GM12878 (cell line): ENCODE data around the gene BCL2. TPM values are rescaled to one million over a fixed set of nuclear protein-coding genes. Genes with fewer than 3 reads are reported as not detected.

ENCODE experiments used
- ATAC-seq: fragments of 200-7000 bp; cut with Tn5 transposase; 3 replicates; pipeline ENCODE4 v1.9.1; 2020; ENCODE audit warnings: mild to moderate bottlenecking, moderate library complexity
- BruUV-seq: library from RNA; stranded (reverse); fragments of 400-500 nt; replicated peaks from 2 replicates; lab custom pipeline; 2021; lab: Mats Ljungman, UMichigan
- CTCF ChIA-PET: fragments of 300-600 bp; sonication (Branson Sonifier 250); formaldehyde crosslinking; extraction: SDS; loops from one replicate; lab custom pipeline; 2021; ENCODE audit warnings: inconsistent platforms; lab: Yijun Ruan, JAX
- POLR2A ChIA-PET: fragments of 350-600 bp; formaldehyde crosslinking; extraction: SDS; loops from one replicate; lab custom pipeline; 2021; ENCODE audit warnings: inconsistent platforms; lab: Charles Lee
- RAD21 ChIA-PET: fragments of 300-600 bp; sonication (Branson Sonifier 250); formaldehyde crosslinking; loops from one replicate; lab custom pipeline; 2023; ENCODE audit warnings: antibody characterized with exemption; ENCODE audit not compliant: unreplicated experiment; lab: Charles Lee
- SMC1A ChIA-PET: fragments of 300-600 bp; sonication (Branson Sonifier 250); formaldehyde crosslinking; loops from one replicate; lab custom pipeline; 2023; ENCODE audit not compliant: unreplicated experiment, uncharacterized antibody; lab: Charles Lee
- DNase-seq: peaks from one replicate; pipeline ENCODE4 v3.0.0-alpha.2; 2011; ENCODE audit warnings: low read depth, low spot score
- FAIRE-seq: peaks from 3 replicates; lab custom pipeline; 2011; peaks lifted over from hg19 to GRCh38; lab: Jason Lieb, UNC
- H2AFZ ChIP-seq: 2 replicates; pipeline ENCODE4 v1.6.0; 2011; ENCODE audit warnings: low read depth, low read length, control low read depth; ENCODE audit not compliant: control insufficient read depth
- H3K27ac ChIP-seq: 2 replicates; pipeline ENCODE4 v1.5.1; 2011; ENCODE audit warnings: control low read depth; ENCODE audit not compliant: control insufficient read depth, insufficient read depth
- H3K27me3 ChIP-seq, 2 experiments: replicated peaks in 1 of 2; 2 replicates each; pipeline versions ENCODE4 v1.6.0 to v1.6.1; 2011; ENCODE audit warnings: low read length in 1 of 2; ENCODE audit not compliant: control insufficient read depth in 2 of 2, insufficient read depth in 2 of 2
- H3K36me3 ChIP-seq, 2 experiments: 2 replicates each; pipeline ENCODE4 v1.5.1; 2011; ENCODE audit warnings: low read length in 1 of 2; ENCODE audit not compliant: control insufficient read depth in 2 of 2, insufficient read depth in 2 of 2
- H3K4me1 ChIP-seq: 2 replicates; pipeline ENCODE4 v1.6.1; 2011; ENCODE audit warnings: mild to moderate bottlenecking, low read length, moderate library complexity, mixed read lengths; ENCODE audit not compliant: control insufficient read depth, insufficient read depth
- H3K4me2 ChIP-seq: 2 replicates; pipeline ENCODE4 v1.6.0; 2011; ENCODE audit warnings: control low read depth; ENCODE audit not compliant: control insufficient read depth, insufficient read depth
- H3K4me3 ChIP-seq: fragments of 200-600 bp; sonication (generic); 2 replicates; pipeline ENCODE4 v1.5.1; 2016
- H3K79me2 ChIP-seq: 2 replicates; pipeline ENCODE4 v1.6.0; 2011; ENCODE audit warnings: low read length; ENCODE audit not compliant: control insufficient read depth, insufficient read depth
- H3K9ac ChIP-seq: 2 replicates; pipeline ENCODE4 v1.8.0; 2011; ENCODE audit warnings: low read length, control low read depth, mixed read lengths; ENCODE audit not compliant: control insufficient read depth, insufficient read depth
- H3K9me3 ChIP-seq: replicated peaks from 3 replicates; pipeline ENCODE4 v1.5.1; 2011; ENCODE audit warnings: mild to moderate bottlenecking, low read length; ENCODE audit not compliant: control insufficient read depth, insufficient read depth
- H4K20me1 ChIP-seq: 2 replicates; pipeline ENCODE4 v1.6.0; 2011; ENCODE audit not compliant: control insufficient read depth, insufficient read depth
- ASH2L ChIP-seq: fragments of 300-600, 200-600 bp; sonication (generic); IDR thresholded peaks from 2 replicates; pipeline ENCODE4 v1.6.1; 2017; ENCODE audit warnings: low read depth, mild to moderate bottlenecking, borderline replicate concordance
- CBX3 ChIP-seq: fragments of 200-600 bp; sonication (generic); IDR thresholded peaks from 2 replicates; pipeline ENCODE4 v1.6.1; 2016; ENCODE audit warnings: low read depth, borderline replicate concordance
- E4F1 ChIP-seq: fragments of 450-650 bp; IDR thresholded peaks from 2 replicates; pipeline ENCODE4 v1.6.1; 2018; ENCODE audit warnings: borderline replicate concordance, mild to moderate bottlenecking; ENCODE audit not compliant: partially characterized antibody
- EGR1 ChIP-seq, 2 experiments: IDR thresholded peaks; 1 replicate in 1 of 2; 2 replicates in 1 of 2; pipeline ENCODE4 v1.6.1; 2011 to 2012; ENCODE audit warnings: low read depth in 2 of 2, low read length in 2 of 2, borderline replicate concordance in 1 of 2, mild to moderate bottlenecking in 1 of 2, moderate library complexity in 1 of 2
- FOXK2 ChIP-seq: fragments of 450-650 bp; IDR thresholded peaks from 2 replicates; pipeline ENCODE4 v1.6.1; 2017; ENCODE audit warnings: mild to moderate bottlenecking, moderate library complexity
- HCFC1 ChIP-seq: fragments of 150-350 bp; IDR thresholded peaks from 2 replicates; pipeline ENCODE4 v1.6.1; 2014; ENCODE audit warnings: low read length
- IRF5 ChIP-seq: fragments of 450-650 bp; IDR thresholded peaks from 2 replicates; pipeline ENCODE4 v1.6.1; 2017; ENCODE audit warnings: borderline replicate concordance
- JUNB ChIP-seq: IDR thresholded peaks from 2 replicates; pipeline ENCODE4 v1.6.1; 2016; ENCODE audit warnings: antibody characterized with exemption, mild to moderate bottlenecking
- MXI1 ChIP-seq: fragments of 150-350 bp; IDR thresholded peaks from 2 replicates; pipeline ENCODE4 v1.6.1; 2011; ENCODE audit warnings: low read depth, mild to moderate bottlenecking, inconsistent platforms, low read length, improper control_type of control experiment
- MYC ChIP-seq: IDR thresholded peaks from 2 replicates; pipeline ENCODE4 v1.6.1; 2011; ENCODE audit warnings: mild to moderate bottlenecking, low read length, moderate library complexity, inconsistent platforms; ENCODE audit not compliant: insufficient read depth, insufficient replicate concordance, insufficient read length, severe bottlenecking
- NFYB ChIP-seq: IDR thresholded peaks from 2 replicates; pipeline ENCODE4 v1.6.1; 2011; ENCODE audit warnings: low read depth, mild to moderate bottlenecking, low read length, improper control_type of control experiment, moderate library complexity; ENCODE audit not compliant: insufficient read depth
- RAD21 ChIP-seq: IDR thresholded peaks from 2 replicates; pipeline ENCODE4 v1.6.1; 2011; ENCODE audit warnings: mild to moderate bottlenecking, low read depth, low read length, moderate library complexity; ENCODE audit not compliant: insufficient read depth
- RAD51 ChIP-seq: fragments of 450-650 bp; IDR thresholded peaks from 2 replicates; pipeline ENCODE4 v1.6.1; 2016; ENCODE audit warnings: moderate library complexity, mild to moderate bottlenecking, inconsistent platforms
- ZBTB40 ChIP-seq: fragments of 450-650 bp; IDR thresholded peaks from 2 replicates; pipeline ENCODE4 v1.6.1; 2016; ENCODE audit warnings: mild to moderate bottlenecking, moderate library complexity, borderline replicate concordance
- WGBS: methylation state at CpG from one replicate; pipeline ENCODE4 v1.1.6; 2016; ENCODE audit warnings: low lambda C conversion rate; ENCODE audit not compliant: insufficient replicate concordance, insufficient coverage; ENCODE audit errors: missing lambda C conversion rate; 5-methylcytosine and 5-hydroxymethylcytosine counted together
- in situ Hi-C: fragments of 300-500 bp; cut with MboI; formaldehyde crosslinking; loops from 9 replicates; pipeline ENCODE4 v1.14.3; 2018; ENCODE audit warnings: mixed read lengths
- intact Hi-C: fragments of 100-400 bp; cut with micrococcal nuclease; formaldehyde crosslinking; loops from one replicate; pipeline ENCODE4 v1.14.2; 2022; ENCODE audit not compliant: unreplicated experiment
- polyA plus RNA-seq, 11 experiments: library from polyadenylated mRNA; depleted of rRNA in 4 of 11; unstranded in 6 of 11; stranded (reverse) in 5 of 11; fragments of >200 nt; fragmentation: Nextera tagmentation in 4 of 11; fragmentation: Illumina TruSeq in 1 of 11; extraction: Ambion mirVana in 4 of 11; extraction: Trizol in 1 of 11; gene quantifications; 1 replicate in 1 of 11; 2 replicates in 10 of 11; pipeline versions ENCODE4 v1.2.1 to v1.2.3, GENCODE V29; 2011 to 2016; ENCODE audit warnings: inconsistent platforms in 2 of 11, missing spikeins in 2 of 11, low read depth in 1 of 11
- total RNA-seq, 4 experiments: library from RNA; depleted of rRNA in 3 of 4; stranded (reverse); fragments of >200 nt in 3 of 4; fragmentation: Illumina TruSeq in 1 of 4; extraction: Trizol in 1 of 4; gene quantifications; 2 replicates each; pipeline versions ENCODE4 v1.2.1 to v1.2.3, GENCODE V29; 2013 to 2021

Gene BCL2
- total and polyA plus RNA-seq, 10 of the 15 experiments (the other 5 are each of a cell fraction or from before 2014, with no cell fraction given), result 4.1 to 47.8 (median 19.3) TPM

GRCh38 chr18:63220903-63221302 is 98.7 kb downstream of the BCL2 start:
- H2AFZ ChIP-seq, result no peak overlapping the region
- ChIA-PET CTCF (no interaction called here), POLR2A (no interaction called here), SMC1A (interaction anchor here (0.8 to 1.6 kb wide), 4 partner anchors 26 to 65 kb away, joined by 3 to 4 read pairs (median 3); no protein-coding TSS in a partner anchor), RAD21 (no interaction called here)
- no peak overlapping the region for H3K4me3 ChIP-seq
- H3K27me3 ChIP-seq, result no peaks in the 10 kb centered on the region
- H3K36me3 ChIP-seq, result peaks cover 1 to 3% of the 10 kb centered on the region in 2 experiments; a peak in 2 of 4 replicates
- DNase-seq, result no peak
- no peaks in the 10 kb centered on the region for H4K20me1 ChIP-seq
- in situ Hi-C loops (no loop called here), intact Hi-C loops (no loop called here)
- no peak for ATAC-seq
- BruUV-seq, result no TSS peak
- peaks cover 71% of the 10 kb centered on the region for H3K79me2 ChIP-seq
- 47% methylated on average over 2 of the region's 2 CpGs for WGBS
- no peak overlapping the region for H3K9ac ChIP-seq
- no peaks in the 10 kb centered on the region; the same call in 2 of the 3 replicates for H3K9me3 ChIP-seq
- H3K27ac ChIP-seq, result no peak overlapping the region
- no peak overlapping the region for H3K4me2 ChIP-seq
- peaks cover 38% of the 10 kb centered on the region for H3K4me1 ChIP-seq
- FAIRE-seq, result no peak
- TF ChIP-seq JUNB (no peak), FOXK2 (no peak), MXI1 (no peak), NFYB (no peak), ASH2L (no peak), RAD51 (no peak), CBX3 (no peak), IRF5 (no peak), ZBTB40 (no peak), RAD21 (no peak), HCFC1 (no peak), EGR1 (IDR thresholded peaks at IDR 0.05; ENCODE audit: borderline replicate concordance in 1 of 2, low read depth in 2 of 2, low read length in 2 of 2) (no peak), MYC (no peak), E4F1 (no peak)
